HL-60 (cell line): ENCODE results near the gene WDR35.

Experiments used
- POLR2AphosphoS5 ChIP-seq: IDR thresholded peaks from 2 replicates; pipeline ENCODE4 v1.6.1; 2012; ENCODE audit warnings: low read depth
- SPI1 ChIP-seq: IDR thresholded peaks from 2 replicates; pipeline ENCODE4 v1.6.1; 2012; ENCODE audit warnings: low read depth, mild to moderate bottlenecking, borderline replicate concordance
- TF ChIP-seq, protein P1 (sequence below): IDR thresholded peaks from one replicate; pipeline ENCODE4 v1.5.1; 2011; ENCODE audit warnings: low read length, control low read depth, inconsistent platforms; ENCODE audit not compliant: insufficient read depth
- TF ChIP-seq, protein P2 (sequence below): IDR thresholded peaks from 2 replicates; pipeline ENCODE4 v1.6.1; 2012; ENCODE audit warnings: low read depth; ENCODE audit not compliant: insufficient replicate concordance

DNA sequence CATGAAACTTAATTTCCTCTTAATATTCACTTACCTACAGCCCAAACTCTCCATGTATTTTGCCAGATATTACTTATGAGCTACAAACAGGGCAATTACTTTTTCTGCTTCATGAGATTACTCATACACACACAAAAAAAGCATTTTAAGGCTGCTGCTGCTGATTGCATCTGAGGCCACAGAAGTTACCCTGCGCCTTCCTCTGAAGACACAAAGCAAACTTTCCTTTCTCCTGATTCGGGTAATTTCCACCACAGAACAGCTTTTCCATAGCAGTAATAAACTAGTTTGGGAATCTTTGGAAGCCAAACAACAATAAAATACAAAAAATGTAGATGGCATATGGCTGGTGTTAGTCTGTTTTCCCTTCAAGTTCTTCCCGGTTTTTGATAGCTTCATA is 94.4 kb downstream of the WDR35 start:
- TF ChIP-seq, protein P1, sequence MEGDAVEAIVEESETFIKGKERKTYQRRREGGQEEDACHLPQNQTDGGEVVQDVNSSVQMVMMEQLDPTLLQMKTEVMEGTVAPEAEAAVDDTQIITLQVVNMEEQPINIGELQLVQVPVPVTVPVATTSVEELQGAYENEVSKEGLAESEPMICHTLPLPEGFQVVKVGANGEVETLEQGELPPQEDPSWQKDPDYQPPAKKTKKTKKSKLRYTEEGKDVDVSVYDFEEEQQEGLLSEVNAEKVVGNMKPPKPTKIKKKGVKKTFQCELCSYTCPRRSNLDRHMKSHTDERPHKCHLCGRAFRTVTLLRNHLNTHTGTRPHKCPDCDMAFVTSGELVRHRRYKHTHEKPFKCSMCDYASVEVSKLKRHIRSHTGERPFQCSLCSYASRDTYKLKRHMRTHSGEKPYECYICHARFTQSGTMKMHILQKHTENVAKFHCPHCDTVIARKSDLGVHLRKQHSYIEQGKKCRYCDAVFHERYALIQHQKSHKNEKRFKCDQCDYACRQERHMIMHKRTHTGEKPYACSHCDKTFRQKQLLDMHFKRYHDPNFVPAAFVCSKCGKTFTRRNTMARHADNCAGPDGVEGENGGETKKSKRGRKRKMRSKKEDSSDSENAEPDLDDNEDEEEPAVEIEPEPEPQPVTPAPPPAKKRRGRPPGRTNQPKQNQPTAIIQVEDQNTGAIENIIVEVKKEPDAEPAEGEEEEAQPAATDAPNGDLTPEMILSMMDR, result no peak
- TF ChIP-seq POLR2AphosphoS5, result no peak
- TF ChIP-seq, protein P2, sequence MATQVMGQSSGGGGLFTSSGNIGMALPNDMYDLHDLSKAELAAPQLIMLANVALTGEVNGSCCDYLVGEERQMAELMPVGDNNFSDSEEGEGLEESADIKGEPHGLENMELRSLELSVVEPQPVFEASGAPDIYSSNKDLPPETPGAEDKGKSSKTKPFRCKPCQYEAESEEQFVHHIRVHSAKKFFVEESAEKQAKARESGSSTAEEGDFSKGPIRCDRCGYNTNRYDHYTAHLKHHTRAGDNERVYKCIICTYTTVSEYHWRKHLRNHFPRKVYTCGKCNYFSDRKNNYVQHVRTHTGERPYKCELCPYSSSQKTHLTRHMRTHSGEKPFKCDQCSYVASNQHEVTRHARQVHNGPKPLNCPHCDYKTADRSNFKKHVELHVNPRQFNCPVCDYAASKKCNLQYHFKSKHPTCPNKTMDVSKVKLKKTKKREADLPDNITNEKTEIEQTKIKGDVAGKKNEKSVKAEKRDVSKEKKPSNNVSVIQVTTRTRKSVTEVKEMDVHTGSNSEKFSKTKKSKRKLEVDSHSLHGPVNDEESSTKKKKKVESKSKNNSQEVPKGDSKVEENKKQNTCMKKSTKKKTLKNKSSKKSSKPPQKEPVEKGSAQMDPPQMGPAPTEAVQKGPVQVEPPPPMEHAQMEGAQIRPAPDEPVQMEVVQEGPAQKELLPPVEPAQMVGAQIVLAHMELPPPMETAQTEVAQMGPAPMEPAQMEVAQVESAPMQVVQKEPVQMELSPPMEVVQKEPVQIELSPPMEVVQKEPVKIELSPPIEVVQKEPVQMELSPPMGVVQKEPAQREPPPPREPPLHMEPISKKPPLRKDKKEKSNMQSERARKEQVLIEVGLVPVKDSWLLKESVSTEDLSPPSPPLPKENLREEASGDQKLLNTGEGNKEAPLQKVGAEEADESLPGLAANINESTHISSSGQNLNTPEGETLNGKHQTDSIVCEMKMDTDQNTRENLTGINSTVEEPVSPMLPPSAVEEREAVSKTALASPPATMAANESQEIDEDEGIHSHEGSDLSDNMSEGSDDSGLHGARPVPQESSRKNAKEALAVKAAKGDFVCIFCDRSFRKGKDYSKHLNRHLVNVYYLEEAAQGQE, result no peak
- TF ChIP-seq SPI1, result no peak
